ENCODE results near the gene TMPRSS3.

The TMPRSS3 gene

DNA sequence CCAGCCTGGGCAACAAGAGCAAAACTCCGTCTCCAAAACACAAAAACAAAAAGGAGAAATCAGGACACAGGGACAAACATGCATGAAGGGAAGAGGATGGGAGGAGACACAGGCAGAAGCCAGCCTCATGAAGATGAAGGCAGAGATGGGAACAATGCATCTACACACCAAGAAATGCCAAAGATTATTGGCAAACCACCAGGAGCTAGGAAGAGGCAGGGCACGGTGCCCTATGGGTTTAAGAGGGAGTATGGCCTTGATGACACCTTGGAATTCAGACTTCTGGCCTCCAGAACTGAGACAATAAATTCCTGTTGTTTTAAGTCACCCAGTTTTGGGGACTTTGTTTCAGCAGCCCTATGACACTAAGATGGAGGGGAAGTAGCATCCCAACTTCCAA, 5.2 kb downstream of the TMPRSS3 start (continued):
- TF ChIP-seq, protein P1, sequence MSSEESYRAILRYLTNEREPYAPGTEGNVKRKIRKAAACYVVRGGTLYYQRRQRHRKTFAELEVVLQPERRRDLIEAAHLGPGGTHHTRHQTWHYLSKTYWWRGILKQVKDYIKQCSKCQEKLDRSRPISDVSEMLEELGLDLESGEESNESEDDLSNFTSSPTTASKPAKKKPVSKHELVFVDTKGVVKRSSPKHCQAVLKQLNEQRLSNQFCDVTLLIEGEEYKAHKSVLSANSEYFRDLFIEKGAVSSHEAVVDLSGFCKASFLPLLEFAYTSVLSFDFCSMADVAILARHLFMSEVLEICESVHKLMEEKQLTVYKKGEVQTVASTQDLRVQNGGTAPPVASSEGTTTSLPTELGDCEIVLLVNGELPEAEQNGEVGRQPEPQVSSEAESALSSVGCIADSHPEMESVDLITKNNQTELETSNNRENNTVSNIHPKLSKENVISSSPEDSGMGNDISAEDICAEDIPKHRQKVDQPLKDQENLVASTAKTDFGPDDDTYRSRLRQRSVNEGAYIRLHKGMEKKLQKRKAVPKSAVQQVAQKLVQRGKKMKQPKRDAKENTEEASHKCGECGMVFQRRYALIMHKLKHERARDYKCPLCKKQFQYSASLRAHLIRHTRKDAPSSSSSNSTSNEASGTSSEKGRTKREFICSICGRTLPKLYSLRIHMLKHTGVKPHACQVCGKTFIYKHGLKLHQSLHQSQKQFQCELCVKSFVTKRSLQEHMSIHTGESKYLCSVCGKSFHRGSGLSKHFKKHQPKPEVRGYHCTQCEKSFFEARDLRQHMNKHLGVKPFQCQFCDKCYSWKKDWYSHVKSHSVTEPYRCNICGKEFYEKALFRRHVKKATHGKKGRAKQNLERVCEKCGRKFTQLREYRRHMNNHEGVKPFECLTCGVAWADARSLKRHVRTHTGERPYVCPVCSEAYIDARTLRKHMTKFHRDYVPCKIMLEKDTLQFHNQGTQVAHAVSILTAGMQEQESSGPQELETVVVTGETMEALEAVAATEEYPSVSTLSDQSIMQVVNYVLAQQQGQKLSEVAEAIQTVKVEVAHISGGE (tag by site-specific recombination; conservative IDR thresholded peaks at IDR 0.05; ENCODE audit: low read depth) = no peak

DNA sequence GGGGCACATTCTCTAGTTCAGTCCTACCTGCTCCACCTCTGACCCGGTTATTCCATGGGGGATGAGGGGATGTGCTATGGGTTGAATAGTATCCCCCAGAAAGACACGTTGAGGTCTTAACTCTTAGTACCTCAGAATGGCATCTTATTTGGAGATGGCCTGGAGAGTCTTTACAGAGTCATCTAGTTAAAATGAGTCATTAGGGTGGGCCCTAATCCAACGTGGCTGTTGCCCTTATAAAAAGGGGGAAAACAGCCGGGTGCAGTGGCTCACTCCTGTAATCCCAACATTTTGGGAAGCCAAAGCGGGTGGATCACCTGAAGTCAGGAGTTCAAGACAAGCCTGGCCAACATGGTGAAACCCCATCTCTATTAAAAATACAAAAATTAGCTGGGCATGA, 5.7 kb downstream of the TMPRSS3 start:
- H3K9me3 ChIP-seq (ENCODE audit: control insufficient read depth, insufficient read depth, low read depth, low read length) = no peaks in the 10 kb centered on the region
- H3K4me1 ChIP-seq (ENCODE audit: control insufficient read depth, insufficient read depth, low read length) = no peaks in the 10 kb centered on the region
- POLR2A ChIA-PET = no interaction called here
- no peak overlapping the region for H3K4me3 ChIP-seq (ENCODE audit: low read depth, low read length)
- H3K27ac ChIP-seq (ENCODE audit: extremely low read depth, low read depth, low read length) = no peak overlapping the region
- CTCF ChIA-PET = no interaction called here
- H3K36me3 ChIP-seq (ENCODE audit: control insufficient read depth in 2 of 2, insufficient read depth in 1 of 2, low read length in 2 of 2) = no peaks in the 10 kb centered on the region
- no peak for TF ChIP-seq GLI2 (tag by site-specific recombination; IDR thresholded peaks at IDR 0.05; ENCODE audit: borderline replicate concordance, low read depth)
- TF ChIP-seq, protein P2, sequence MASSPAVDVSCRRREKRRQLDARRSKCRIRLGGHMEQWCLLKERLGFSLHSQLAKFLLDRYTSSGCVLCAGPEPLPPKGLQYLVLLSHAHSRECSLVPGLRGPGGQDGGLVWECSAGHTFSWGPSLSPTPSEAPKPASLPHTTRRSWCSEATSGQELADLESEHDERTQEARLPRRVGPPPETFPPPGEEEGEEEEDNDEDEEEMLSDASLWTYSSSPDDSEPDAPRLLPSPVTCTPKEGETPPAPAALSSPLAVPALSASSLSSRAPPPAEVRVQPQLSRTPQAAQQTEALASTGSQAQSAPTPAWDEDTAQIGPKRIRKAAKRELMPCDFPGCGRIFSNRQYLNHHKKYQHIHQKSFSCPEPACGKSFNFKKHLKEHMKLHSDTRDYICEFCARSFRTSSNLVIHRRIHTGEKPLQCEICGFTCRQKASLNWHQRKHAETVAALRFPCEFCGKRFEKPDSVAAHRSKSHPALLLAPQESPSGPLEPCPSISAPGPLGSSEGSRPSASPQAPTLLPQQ (tag by site-specific recombination; IDR thresholded peaks at IDR 0.05) = peak; percentile 63; the same call in 1 of the 2 replicates
- TF ChIP-seq, protein P3, sequence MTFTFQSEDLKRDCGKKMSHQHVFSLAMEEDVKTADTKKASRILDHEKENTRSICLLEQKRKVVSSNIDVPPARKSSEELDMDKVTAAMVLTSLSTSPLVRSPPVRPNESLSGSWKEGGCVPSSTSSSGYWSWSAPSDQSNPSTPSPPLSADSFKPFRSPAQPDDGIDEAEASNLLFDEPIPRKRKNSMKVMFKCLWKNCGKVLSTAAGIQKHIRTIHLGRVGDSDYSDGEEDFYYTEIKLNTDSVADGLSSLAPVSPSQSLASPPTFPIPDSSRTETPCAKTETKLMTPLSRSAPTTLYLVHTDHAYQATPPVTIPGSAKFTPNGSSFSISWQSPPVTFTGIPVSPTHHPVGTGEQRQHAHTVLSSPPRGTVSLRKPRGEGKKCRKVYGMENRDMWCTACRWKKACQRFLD (tag by site-specific recombination; IDR thresholded peaks at IDR 0.05) = no peak

DNA sequence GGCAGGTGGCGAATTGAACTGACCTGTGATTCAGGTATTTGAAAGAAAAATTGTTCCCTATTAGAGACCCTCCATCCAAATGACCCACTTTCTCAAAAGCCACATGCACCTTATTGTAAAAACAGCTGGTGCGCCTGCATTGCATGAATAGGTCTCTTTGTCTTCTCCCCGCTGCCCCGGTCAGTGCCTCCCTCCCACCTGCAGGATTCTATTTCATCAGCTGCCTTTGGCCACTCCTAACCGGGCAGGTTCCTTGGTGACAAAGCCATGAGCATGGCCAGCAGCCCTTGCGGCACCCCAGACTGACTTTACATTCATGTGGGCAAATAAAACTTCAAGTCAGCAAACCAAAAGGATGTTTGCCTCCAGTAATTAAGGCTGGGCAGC, 6.4 kb downstream of the TMPRSS3 start:
- POLR2A ChIA-PET = no interaction called here
- Histone ChIP-seq H3K9me3 (ENCODE audit: control insufficient read depth, insufficient read depth, low read depth, low read length) (no peaks in the 10 kb centered on the region), H3K4me3 (ENCODE audit: low read depth, low read length) (no peak overlapping the region), H3K4me1 (ENCODE audit: control insufficient read depth, insufficient read depth, low read length) (no peaks in the 10 kb centered on the region), H3K27ac (ENCODE audit: extremely low read depth, low read depth, low read length) (no peak overlapping the region), H3K36me3 (ENCODE audit: control insufficient read depth in 2 of 2, insufficient read depth in 1 of 2, low read length in 2 of 2) (no peaks in the 10 kb centered on the region)
- CTCF ChIA-PET = interaction anchor here (0.5 kb wide), 1 partner anchor 238 kb away, joined by 3 read pairs; no protein-coding TSS in a partner anchor
- TF ChIP-seq, protein P4, sequence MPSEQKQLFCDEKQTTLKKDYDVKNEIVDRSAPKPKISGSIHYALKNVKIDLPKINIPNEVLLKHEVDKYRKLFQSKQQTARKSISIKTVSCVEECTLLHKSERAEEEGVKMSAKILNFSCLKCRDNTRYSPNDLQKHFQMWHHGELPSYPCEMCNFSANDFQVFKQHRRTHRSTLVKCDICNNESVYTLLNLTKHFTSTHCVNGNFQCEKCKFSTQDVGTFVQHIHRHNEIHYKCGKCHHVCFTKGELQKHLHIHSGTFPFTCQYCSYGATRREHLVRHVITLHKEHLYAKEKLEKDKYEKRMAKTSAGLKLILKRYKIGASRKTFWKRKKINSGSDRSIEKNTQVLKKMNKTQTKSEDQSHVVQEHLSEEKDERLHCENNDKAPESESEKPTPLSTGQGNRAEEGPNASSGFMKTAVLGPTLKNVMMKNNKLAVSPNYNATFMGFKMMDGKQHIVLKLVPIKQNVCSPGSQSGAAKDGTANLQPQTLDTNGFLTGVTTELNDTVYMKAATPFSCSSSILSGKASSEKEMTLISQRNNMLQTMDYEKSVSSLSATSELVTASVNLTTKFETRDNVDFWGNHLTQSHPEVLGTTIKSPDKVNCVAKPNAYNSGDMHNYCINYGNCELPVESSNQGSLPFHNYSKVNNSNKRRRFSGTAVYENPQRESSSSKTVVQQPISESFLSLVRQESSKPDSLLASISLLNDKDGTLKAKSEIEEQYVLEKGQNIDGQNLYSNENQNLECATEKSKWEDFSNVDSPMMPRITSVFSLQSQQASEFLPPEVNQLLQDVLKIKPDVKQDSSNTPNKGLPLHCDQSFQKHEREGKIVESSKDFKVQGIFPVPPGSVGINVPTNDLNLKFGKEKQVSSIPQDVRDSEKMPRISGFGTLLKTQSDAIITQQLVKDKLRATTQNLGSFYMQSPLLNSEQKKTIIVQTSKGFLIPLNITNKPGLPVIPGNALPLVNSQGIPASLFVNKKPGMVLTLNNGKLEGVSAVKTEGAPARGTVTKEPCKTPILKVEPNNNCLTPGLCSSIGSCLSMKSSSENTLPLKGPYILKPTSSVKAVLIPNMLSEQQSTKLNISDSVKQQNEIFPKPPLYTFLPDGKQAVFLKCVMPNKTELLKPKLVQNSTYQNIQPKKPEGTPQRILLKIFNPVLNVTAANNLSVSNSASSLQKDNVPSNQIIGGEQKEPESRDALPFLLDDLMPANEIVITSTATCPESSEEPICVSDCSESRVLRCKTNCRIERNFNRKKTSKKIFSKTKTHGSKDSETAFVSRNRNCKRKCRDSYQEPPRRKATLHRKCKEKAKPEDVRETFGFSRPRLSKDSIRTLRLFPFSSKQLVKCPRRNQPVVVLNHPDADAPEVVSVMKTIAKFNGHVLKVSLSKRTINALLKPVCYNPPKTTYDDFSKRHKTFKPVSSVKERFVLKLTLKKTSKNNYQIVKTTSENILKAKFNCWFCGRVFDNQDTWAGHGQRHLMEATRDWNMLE (tag by site-specific recombination; conservative IDR thresholded peaks at IDR 0.05; ENCODE audit: low read depth) = no peak
- TF ChIP-seq ZNF623 (tag by site-specific recombination; IDR thresholded peaks at IDR 0.05) (no peak), SALL2 (tag by site-specific recombination; IDR thresholded peaks at IDR 0.05; ENCODE audit: borderline replicate concordance) (no peak), ZNF416 (tag by site-specific recombination; IDR thresholded peaks at IDR 0.05) (no peak), FEZF1 (tag by site-specific recombination; IDR thresholded peaks at IDR 0.05) (no peak), ZNF555 (tag by site-specific recombination; conservative IDR thresholded peaks at IDR 0.05) (no peak), ZNF777 (tag by site-specific recombination; IDR thresholded peaks at IDR 0.05; ENCODE audit: borderline replicate concordance) (no peak)
- TF ChIP-seq, protein P5, sequence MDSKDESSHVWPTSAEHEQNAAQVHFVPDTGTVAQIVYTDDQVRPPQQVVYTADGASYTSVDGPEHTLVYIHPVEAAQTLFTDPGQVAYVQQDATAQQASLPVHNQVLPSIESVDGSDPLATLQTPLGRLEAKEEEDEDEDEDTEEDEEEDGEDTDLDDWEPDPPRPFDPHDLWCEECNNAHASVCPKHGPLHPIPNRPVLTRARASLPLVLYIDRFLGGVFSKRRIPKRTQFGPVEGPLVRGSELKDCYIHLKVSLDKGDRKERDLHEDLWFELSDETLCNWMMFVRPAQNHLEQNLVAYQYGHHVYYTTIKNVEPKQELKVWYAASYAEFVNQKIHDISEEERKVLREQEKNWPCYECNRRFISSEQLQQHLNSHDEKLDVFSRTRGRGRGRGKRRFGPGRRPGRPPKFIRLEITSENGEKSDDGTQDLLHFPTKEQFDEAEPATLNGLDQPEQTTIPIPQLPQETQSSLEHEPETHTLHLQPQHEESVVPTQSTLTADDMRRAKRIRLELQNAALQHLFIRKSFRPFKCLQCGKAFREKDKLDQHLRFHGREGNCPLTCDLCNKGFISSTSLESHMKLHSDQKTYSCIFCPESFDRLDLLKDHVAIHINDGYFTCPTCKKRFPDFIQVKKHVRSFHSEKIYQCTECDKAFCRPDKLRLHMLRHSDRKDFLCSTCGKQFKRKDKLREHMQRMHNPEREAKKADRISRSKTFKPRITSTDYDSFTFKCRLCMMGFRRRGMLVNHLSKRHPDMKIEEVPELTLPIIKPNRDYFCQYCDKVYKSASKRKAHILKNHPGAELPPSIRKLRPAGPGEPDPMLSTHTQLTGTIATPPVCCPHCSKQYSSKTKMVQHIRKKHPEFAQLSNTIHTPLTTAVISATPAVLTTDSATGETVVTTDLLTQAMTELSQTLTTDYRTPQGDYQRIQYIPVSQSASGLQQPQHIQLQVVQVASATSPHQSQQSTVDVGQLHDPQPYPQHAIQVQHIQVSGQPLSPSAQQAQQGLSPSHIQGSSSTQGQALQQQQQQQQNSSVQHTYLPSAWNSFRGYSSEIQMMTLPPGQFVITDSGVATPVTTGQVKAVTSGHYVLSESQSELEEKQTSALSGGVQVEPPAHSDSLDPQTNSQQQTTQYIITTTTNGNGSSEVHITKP (tag by site-specific recombination; IDR thresholded peaks at IDR 0.05) = no peak
- TF ChIP-seq, protein P6, sequence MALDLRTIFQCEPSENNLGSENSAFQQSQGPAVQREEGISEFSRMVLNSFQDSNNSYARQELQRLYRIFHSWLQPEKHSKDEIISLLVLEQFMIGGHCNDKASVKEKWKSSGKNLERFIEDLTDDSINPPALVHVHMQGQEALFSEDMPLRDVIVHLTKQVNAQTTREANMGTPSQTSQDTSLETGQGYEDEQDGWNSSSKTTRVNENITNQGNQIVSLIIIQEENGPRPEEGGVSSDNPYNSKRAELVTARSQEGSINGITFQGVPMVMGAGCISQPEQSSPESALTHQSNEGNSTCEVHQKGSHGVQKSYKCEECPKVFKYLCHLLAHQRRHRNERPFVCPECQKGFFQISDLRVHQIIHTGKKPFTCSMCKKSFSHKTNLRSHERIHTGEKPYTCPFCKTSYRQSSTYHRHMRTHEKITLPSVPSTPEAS (tag by site-specific recombination; IDR thresholded peaks at IDR 0.05) = no peak
- TF ChIP-seq, protein P7, sequence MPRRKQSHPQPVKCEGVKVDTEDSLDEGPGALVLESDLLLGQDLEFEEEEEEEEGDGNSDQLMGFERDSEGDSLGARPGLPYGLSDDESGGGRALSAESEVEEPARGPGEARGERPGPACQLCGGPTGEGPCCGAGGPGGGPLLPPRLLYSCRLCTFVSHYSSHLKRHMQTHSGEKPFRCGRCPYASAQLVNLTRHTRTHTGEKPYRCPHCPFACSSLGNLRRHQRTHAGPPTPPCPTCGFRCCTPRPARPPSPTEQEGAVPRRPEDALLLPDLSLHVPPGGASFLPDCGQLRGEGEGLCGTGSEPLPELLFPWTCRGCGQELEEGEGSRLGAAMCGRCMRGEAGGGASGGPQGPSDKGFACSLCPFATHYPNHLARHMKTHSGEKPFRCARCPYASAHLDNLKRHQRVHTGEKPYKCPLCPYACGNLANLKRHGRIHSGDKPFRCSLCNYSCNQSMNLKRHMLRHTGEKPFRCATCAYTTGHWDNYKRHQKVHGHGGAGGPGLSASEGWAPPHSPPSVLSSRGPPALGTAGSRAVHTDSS (tag by site-specific recombination; IDR thresholded peaks at IDR 0.05) = no peak
